ENCODE measurements around the gene FER1L5.

DNA sequence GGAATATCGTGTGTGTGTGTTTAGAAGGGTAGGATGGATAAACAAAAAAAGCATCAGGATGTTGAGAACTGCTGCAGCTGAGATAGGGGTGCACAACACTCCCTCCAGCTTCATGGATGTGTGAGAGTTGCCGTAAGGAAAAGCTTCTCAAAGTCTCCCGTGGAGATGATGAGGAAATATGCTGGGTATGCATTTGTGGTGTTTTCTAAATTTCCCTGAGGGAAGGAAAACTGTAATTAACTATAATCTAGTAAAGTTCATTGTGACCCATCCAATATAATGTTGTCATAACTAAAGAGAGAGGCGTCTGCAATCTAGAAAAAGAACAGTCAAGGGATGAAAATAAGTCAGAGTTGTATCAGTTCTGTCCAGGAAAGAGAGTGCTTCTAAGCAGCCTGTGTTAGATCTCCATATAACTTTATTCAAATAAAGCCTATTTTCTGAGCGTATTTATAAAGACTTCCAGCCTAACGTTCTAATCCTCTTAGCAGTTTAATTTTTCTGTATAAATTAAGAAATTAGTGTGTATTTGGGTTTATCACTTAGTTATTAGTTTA, 104.6 kb downstream of the FER1L5 start:
- no peak for TF ChIP-seq CTCF (IDR thresholded peaks at IDR 0.05; ENCODE audit: low read length)
- TF ChIP-seq EZH2 (optimal IDR thresholded peaks at IDR 0.05; ENCODE audit: low read depth, low read length), result no peak
